ENCODE data around the gene HSPG2.

HSPG2 gene

GRCh38 chr1:21914450-21914849 lies 22.7 kb downstream of the HSPG2 start:
- H2AFZ ChIP-seq (ENCODE audit: low read depth, low read length, severe bottlenecking) = no peak overlapping the region
- TF ChIP-seq EZH2phosphoT487 (conservative IDR thresholded peaks at IDR 0.05; ENCODE audit: low read length) (no peak), CTCF (IDR thresholded peaks at IDR 0.05; ENCODE audit: insufficient read depth, low read length, poor library complexity, severe bottlenecking) (no peak)
- no peak overlapping the region for H3K4me2 ChIP-seq (ENCODE audit: low read depth, low read length, poor library complexity, severe bottlenecking)
- no peaks in the 10 kb centered on the region for H4K20me1 ChIP-seq (ENCODE audit: low read depth, low read length)
- no peaks in the 10 kb centered on the region for H3K79me2 ChIP-seq (ENCODE audit: insufficient read depth, low read length)
- H3K27me3 ChIP-seq (ENCODE audit: low read length) = no peaks in the 10 kb centered on the region
- H3K9me2 ChIP-seq (replicated peaks; ENCODE audit: insufficient read depth, low read length) = no peaks in the 10 kb centered on the region
- no peak overlapping the region for H3K27ac ChIP-seq (ENCODE audit: low read depth, low read length)
- no peak overlapping the region for H3K9ac ChIP-seq (ENCODE audit: low read length)
- no peaks in the 10 kb centered on the region for H3F3A ChIP-seq (ENCODE audit: insufficient read depth)
- H3K36me3 ChIP-seq (ENCODE audit: low read length) = no peaks in the 10 kb centered on the region
- H3K4me3 ChIP-seq (ENCODE audit: insufficient read depth, low read length, poor library complexity, severe bottlenecking) = no peak overlapping the region
- H3K9me3 ChIP-seq (ENCODE audit: insufficient read depth, low read length) = no peaks in the 10 kb centered on the region

- Histone ChIP-seq H2AFZ (ENCODE audit: low read depth, low read length, severe bottlenecking) (no peak overlapping the region), H3K36me3 (ENCODE audit: low read length) (no peaks in the 10 kb centered on the region), H3K27me3 (ENCODE audit: low read length) (no peaks in the 10 kb centered on the region), H3K4me3 (ENCODE audit: insufficient read depth, low read length, poor library complexity, severe bottlenecking) (no peak overlapping the region), H3K4me2 (ENCODE audit: low read depth, low read length, poor library complexity, severe bottlenecking) (no peak overlapping the region), H4K20me1 (ENCODE audit: low read depth, low read length) (no peaks in the 10 kb centered on the region), H3K79me2 (ENCODE audit: insufficient read depth, low read length) (no peaks in the 10 kb centered on the region), H3K9ac (ENCODE audit: low read length) (no peak overlapping the region), H3F3A (ENCODE audit: insufficient read depth) (no peaks in the 10 kb centered on the region), H3K27ac (ENCODE audit: low read depth, low read length) (no peak overlapping the region), H3K9me3 (ENCODE audit: insufficient read depth, low read length) (no peaks in the 10 kb centered on the region), H3K9me2 (replicated peaks; ENCODE audit: insufficient read depth, low read length) (no peaks in the 10 kb centered on the region)
- TF ChIP-seq EZH2phosphoT487 (conservative IDR thresholded peaks at IDR 0.05; ENCODE audit: low read length) (no peak), CTCF (IDR thresholded peaks at IDR 0.05; ENCODE audit: insufficient read depth, low read length, poor library complexity, severe bottlenecking) (no peak)
These were observed 23.3 kb downstream of the HSPG2 start for GRCh38 chr1:21913763-21914162.

- TF ChIP-seq EZH2phosphoT487 (conservative IDR thresholded peaks at IDR 0.05; ENCODE audit: low read length) = no peak
- TF ChIP-seq CTCF (IDR thresholded peaks at IDR 0.05; ENCODE audit: insufficient read depth, low read length, poor library complexity, severe bottlenecking) = no peak
- Histone ChIP-seq H3K9me2 (replicated peaks; ENCODE audit: insufficient read depth, low read length) (no peaks in the 10 kb centered on the region), H3K27ac (ENCODE audit: low read depth, low read length) (no peak overlapping the region), H2AFZ (ENCODE audit: low read depth, low read length, severe bottlenecking) (no peak overlapping the region), H3K4me3 (ENCODE audit: insufficient read depth, low read length, poor library complexity, severe bottlenecking) (no peak overlapping the region), H3K9me3 (ENCODE audit: insufficient read depth, low read length) (no peaks in the 10 kb centered on the region), H3K27me3 (ENCODE audit: low read length) (no peaks in the 10 kb centered on the region), H3K4me2 (ENCODE audit: low read depth, low read length, poor library complexity, severe bottlenecking) (no peak overlapping the region), H3F3A (ENCODE audit: insufficient read depth) (no peaks in the 10 kb centered on the region), H3K79me2 (ENCODE audit: insufficient read depth, low read length) (no peaks in the 10 kb centered on the region), H3K9ac (ENCODE audit: low read length) (no peak overlapping the region), H4K20me1 (ENCODE audit: low read depth, low read length) (no peaks in the 10 kb centered on the region), H3K36me3 (ENCODE audit: low read length) (no peaks in the 10 kb centered on the region)
These were observed 23.9 kb downstream of the HSPG2 start for GRCh38 chr1:21913258-21913657.

Data from SU-DHL-6 (cell line).